HG03095 (cell line): ENCODE results near the gene FBXW8.

ENCODE experiments used
- ATAC-seq: cut with Tn5 transposase; IDR thresholded peaks from one replicate; pipeline ENCODE4 v1.9.1; 2021; ENCODE audit warnings: moderate library complexity; ENCODE audit not compliant: unreplicated experiment

Gene FBXW8

DNA sequence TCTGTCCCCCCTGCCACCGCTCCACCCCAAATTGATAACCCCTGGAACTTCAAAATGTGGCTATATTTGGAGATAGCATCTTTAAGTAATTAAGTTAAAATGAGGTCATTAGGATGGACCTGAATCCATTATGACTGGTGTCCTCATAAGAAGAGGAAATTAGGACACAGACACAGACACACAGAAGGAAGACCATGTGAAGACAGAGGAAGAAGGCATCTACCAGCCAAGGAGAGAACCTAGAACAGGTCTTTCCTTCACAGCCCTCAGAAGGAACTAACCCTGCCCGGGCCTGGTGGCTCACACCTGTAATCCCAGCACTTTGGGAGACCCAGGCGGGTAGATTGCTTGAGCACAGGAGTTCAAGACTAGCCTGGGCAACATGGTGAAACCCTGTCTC is 25.9 kb upstream of the FBXW8 start:
- no peak for ATAC-seq

DNA sequence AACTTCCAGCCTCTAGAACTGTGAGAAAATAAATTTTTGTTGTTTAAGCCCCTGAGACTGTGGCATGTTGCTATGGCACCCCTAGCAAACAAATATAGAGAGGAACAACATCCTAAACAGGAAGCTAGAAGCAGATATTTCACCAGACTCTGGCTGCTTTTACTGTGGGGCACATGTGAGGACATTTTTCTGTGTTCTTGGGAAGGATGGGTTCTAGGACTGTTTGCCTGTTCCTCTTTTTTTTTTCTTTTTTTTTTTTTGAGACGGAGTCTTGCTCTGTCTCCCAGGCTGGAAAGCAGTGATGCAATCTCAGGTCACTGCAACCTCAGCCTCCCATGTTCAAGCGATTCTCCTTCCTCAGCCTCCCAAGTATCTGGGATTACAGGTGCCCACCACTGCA is 25.3 kb upstream of the FBXW8 start:
- no peak for ATAC-seq

DNA sequence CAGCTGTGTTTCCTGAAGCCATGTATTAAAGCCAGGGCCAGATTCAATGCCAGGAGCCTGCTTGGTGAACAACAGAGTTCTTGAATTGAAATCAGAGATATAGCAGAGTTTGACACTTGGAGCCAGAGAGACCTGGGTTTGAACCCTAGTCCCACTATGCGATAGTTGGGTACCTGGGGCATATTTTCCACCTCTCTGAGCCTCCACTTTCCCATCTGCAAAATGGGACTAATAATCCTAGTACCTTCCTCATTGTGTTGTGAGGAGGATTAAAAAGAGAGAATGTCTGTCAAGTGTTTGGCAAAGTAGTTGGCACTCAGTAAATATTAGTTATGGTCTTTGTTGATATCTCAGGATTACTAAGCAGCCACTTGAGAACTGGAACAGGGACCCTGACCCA is 23.5 kb upstream of the FBXW8 start:
- ATAC-seq: no peak

DNA sequence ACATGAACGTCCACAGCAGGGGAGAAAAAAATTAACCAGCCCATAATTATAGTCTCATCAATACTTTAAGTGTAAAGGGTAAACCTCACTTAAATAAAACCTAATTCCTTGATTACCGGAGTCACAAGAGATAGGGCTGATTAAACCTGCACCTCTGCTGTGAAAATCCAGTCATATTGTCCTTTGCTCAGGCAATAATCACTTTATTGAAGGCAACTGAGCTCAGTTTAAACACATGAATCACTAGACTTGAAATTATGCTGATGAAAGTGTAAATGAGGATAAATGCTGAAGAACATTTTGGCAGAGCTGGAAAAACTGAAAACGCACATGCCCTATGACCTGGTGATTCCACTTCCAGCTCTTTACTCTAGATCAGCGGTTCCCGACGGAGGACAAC is 22.9 kb upstream of the FBXW8 start:
- ATAC-seq: no peak

DNA sequence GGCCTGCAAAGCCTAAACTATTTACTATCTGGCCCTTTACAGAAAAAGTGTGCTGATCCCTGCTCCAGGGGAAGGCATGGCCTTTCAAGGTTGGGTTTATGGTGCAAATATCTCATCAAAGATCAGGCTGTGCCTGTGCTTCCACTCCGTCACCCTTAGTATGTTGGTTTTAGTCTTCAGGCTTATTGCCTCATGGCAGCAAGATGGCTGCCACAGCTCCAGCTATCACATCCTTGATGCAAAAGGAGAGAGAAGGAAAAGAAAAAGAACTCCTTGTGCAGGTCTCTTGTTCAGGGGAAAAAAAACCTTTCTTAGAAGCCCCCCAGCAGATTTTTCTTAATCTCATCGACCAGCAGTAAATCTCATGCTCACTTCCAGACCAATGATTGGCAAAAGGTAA is 20.4 kb upstream of the FBXW8 start:
- ATAC-seq: no peak

DNA sequence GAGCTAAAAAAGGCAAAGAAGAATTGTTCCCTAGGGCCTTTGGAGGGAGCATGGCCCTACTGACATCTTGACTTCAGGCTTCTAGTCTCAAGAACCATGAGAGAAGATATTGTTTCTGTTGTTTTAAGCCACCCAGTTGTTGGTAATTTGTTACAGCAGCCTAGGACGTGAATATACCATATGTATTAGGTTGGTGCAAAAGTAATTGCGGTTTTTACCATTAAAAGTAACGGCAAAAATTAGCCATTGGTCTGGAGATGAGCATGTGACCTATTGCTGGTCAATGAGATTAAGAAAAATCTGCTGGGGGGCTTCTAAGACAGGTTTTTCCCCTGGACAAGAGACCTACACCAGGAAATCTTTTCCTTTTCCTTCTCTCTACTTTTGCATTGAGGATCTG is 19.7 kb upstream of the FBXW8 start:
- no peak for ATAC-seq

DNA sequence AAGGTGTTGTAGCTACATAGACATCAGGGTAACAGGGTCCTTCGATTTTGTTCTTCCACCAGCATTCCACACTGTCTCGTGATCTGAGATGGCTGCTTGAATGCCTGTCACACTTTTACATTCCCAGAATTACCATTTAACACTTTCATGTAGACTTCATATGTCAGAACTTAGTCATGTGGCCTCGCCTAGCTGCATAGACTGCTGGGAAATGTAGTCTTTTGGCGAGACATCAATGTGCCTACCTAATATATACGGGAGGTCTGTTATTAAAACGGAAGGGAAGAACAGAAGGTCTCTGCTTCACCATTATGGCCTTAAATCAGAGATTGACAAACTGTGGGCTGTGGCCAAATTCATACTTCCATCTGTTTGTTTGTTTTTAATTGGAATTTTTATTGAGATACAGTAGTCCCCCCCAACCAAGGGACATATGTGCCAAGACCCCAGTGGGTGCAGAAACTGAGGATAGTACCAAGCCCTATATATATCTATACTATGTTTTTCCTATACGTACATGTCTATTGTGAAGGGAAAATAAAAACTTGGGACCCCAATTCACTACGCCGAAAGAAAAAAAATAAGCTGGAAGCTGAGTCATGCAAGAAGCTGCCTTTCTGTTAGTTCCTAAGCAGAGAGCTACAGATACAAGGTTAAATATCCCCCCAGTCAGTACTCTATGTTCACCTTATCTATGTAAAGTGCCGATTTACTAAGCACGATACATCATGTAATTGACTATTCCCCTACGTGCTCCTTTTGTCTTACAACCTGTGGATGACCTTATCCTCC is 18.2 kb upstream of the FBXW8 start:
- no peak for ATAC-seq

DNA sequence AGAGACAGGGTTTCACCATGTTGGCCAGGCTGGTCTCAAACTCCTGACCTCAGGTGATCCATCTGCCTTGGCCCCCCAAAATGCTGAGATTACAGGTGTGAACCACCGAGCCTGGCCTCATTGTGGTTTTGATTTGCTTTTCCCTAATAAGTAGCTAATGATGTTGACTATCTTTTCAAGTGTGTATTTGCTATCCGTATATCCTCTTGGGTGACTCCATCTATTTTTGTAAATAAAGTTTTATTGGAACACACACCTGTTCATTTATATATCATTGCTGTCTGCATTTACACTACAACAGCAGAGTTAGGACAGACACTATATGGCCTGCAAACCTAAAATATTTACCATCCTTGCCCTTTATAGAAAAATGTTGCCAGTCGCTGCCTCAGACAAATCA is 15.8 kb upstream of the FBXW8 start:
- no peak for ATAC-seq

DNA sequence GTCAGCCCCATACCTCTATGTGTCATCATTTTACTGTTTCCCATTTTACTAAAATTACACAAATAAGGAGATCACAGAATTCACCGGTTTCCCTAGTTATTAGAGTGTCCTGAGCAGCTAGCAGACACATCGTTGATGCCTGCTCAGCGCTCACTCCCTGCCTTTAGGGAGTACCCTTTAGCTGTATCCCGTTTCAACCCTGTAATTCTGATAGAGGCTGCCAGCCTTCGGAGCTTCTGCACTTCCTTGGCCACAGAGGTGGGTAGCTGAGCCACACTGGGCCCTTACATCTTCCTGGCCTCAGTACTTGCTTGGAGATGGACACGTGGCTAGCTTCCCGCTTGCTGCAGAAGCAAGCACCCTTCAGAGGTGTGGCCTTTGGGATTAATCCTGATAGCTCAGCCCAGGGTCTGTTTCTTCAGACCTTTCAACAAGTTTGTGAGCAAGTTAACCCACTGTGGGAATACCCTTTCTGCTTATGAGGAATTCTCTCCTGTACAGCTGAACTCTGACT is 14.3 kb upstream of the FBXW8 start:
- ATAC-seq: no peak

DNA sequence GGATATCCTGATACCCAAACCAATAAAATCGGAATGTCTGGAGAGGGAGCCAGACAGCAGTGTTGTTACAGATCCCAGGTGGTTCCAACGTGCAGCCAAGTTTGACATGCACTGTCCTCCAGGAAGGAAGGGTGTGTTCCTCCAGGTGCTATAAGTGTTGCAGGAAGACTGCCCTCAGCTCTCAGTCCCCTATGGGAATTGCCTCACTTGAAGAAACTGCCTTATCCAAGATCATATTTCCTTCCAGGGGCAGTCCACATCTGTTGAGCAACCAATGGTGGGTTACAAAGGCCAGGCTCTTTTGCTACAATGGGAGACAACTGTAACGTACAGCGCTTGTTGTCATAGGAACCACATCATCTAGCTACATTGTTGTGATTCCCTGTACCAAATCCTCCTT is 13.3 kb upstream of the FBXW8 start:
- ATAC-seq: no peak

DNA sequence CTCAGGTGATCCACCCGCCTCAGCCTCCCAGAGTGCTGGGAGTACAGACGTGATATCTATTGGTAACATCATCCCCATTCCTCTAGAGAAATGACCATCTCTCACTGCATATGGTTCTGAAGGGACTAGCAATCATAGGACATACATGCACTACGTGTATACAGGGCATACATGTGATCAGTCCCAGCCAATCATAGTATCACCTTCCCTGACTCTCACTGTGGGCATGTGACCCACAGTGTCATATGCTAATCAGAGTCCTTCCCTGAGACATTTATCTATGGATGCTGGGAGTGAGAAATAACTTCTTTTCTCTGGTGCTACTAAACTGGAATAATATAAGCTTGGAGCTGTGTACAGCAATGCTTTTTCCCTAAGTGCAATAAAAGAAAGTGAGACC is 12.1 kb upstream of the FBXW8 start:
- ATAC-seq: no peak

DNA sequence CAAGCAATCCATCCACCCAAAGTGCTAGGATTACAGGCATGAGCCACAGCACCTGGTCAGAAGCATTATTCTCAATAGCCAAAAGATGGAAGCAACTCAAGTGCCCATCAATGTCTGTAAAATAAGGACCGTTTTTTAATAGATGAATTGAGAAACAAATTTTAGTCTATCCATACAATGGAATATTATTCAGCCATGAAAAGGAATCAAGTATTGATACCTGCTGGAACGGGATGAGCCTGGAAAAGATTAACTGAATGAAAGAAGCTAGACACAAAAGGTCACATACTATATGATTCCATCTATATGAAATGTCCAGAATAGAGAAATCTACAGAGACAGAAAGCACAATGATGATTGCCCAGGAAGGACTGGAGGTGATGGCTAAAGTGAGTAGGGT is 9.1 kb upstream of the FBXW8 start:
- no peak for ATAC-seq

DNA sequence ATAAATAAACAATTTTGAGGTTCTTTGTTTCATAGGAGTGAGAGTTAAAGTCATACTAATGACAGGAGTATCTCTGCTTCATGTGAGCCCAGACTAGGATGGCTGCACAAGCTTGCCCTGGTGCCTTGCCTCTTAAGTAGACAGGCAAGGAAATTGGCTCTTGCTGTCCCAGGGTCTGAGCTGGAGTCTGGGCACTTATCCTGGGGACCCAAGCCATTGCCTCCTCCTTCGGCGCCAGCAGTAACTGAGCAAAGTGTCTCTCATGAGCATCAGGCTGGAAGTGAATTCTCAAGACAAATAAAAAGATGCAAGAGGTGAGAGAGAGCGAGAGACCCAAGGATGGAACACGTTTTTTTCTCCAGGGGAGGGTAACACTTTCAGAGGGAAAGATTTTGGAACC is 6.9 kb upstream of the FBXW8 start:
- no peak for ATAC-seq

DNA sequence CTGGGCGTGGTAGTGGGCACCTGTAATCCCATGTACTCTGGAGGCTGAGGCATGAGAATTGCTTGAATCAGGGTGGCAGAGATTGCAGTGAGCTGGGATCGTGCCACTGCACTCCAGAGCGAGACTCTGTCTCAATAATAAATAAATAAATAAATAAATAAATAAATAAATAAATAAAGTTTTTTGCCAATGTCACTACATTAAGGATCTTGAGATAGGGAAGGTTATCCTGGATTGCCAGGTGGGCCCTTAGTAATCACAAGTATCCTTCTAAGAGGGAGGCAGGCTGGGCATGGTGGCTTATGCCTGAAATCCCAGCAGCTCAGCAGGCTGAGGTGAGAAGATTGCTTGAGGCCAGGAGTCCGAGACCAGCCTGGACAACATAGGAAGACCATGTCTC is 4.5 kb upstream of the FBXW8 start:
- no peak for ATAC-seq

DNA sequence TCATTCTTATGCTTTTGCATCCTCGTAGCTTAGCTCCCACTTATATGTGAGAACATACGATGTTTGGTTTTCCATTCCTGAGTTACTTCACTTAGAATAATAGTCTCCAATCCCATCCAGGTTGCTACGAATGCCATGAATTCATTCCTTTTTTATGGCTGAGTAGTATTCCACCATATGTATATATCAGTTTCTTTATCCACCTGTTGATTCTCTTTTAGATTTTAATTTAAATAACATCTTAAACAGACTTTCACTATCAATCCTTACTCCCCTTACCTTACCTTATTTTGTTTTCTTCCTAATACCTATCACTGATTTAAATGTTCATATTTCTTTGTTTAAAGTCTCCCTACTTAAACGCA is 488 bp upstream of the FBXW8 start:
- ATAC-seq: no peak

DNA sequence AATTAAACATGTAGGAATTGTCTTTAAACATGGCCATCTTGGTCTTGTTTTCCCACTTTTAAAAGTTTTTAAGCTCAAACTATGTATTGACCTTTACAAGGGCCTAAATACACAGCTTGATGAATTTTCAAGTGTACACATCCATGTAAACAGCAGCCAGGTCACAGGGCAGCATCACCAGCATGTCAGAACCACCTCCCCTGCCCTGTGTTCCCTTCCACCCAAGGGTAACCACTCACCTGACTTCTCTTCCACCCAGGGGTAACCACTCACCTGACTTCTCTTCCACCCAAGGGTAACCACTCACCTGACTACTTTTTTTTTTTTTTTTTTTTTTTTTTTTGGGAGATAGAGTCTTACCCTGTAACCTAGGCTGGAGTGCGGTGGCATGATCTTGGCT is 4.6 kb downstream of the FBXW8 start:
- no peak for ATAC-seq

DNA sequence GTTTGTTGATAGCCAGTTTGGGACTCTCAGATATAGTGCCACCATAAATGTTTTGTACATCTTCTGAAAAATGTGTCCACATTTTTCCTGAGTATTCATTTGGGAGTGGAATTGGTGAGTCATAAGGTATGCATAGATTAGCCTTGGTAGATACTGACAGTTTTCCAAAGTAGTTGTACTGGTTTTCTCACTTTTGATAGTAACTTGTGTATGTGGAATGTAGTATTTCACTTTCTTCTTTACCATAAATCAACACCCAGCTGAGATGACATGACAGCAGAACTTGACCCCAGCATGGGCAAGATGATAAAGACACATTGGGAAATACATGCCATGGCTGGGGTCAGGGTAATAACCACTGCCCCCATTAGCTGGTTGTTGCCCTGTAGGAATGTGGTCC is 5.4 kb downstream of the FBXW8 start:
- ATAC-seq: no peak

DNA sequence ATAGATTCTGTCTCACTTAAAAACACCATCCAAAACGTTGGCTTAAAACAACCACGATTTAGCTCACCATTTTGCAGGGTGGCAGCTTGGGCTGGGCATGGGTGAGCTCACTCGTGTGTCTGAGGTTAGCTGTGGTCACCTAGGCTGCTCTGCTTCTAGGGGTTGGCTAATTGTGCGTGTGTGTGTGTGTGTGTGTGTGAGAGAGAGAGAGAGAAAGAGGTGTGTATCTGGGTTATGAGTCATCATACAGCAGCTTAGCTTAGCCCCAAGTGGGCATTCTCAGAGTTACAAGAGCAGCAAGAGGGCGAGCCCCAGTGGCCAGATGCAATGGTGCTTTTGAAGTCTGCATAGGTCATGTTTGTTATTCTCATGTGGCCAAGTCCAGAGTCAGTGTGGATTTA is 6.0 kb downstream of the FBXW8 start:
- ATAC-seq: peak; percentile 92

DNA sequence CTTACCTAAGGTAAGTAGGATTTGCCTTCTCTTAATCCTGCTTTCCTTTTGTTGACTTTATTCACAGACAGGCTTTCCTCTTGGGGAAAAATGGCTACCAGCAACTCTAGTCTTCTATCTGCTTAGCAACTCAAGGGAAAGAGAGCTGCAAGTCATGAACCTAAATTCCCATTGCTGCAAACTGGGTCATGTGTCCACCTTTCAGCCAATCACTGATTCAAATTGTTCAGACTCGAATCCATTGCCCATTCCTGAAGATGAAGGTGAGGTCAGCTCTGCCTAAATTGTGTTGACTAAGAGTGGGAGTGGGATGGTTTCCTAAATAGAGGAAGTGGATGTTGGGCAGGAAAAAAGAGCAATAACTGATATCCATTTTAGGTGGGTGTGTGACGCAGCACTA is 7.7 kb downstream of the FBXW8 start:
- no peak for ATAC-seq

DNA sequence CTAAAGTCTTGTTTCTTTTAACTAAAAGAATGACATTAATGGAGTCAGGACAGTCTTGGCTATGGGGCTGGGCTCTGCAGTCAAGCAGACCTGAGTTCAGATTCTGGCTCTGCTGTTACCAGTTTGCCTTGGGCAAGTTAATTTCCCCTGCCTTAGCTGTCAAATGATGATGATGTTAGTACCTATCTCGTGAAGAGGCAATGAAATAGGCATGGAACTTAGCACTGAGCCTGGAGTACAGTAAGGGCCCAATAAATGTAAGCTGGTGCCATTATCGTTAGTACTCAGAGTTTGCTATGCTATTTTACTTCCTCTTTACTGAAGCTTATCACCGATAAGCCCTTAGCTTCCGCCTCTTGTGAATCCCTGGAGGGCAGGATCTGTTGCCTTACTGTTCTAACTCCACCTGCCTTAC is 8.5 kb downstream of the FBXW8 start:
- ATAC-seq: no peak

DNA sequence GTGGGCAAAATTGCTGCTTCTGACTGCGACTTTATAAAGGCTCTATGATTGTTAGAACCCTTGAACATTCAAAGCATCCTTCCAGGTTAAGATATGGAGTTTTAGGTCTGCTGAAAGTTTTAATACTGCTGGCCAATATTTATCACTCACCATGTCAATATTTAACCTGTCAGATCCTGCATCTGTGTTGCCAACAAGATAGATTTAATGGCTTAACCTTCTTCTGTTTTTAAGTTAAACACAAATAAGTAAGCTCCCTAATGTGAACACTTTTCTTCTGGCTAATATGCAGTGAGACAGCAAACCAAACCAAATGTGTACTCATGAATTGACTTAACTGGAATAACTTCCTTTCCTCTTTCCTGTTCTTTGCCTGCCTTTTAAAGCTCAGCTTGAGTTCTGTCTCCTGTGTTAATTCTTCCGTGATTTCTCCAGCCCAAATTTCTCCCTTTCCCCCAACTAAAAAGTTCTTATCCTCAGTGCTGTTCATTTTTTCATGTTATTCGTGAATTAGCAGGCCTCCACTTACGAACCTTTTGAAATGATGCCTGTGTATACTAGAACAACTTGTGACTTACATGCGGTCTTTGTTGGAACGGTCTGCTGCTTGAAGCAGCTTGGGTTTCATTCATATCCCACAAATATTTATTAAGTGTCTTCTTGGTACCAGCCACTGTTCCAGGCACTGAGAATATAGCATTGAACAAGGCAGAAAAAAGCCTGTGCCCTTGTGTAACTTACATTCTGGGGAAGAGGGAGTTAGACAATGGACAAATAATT is 9.1 kb downstream of the FBXW8 start:
- ATAC-seq: no peak

DNA sequence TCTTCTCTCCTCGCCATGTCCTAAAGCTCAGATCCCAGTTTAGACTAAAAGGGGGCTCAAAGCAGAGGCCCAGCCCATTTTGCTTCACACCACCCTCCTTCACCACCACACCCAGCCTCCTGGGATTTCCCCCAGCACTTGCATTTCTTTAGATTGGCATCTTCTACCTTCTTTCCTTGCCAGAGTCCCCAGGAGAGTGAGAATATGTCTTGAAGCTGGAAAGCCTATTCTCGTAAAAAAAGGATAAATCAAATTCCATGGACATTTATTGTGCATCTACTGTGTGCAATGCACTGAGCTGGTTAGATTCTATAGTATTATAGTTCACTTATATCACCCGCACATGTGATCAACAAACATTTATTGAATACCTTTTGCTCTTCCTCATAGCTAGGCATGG is 10.2 kb downstream of the FBXW8 start:
- ATAC-seq: no peak
